NCI-H524 treated with DMSO at 0.1 percent for 48 hours (cell line): Measurements from ENCODE around the gene DCTN5.
"Not testable (repeated sequence)": the region's sequence is repeated elsewhere in the genome, so short reads cannot be mapped to it uniquely, and the experiment has no call there.

Experiments
- DNase-seq: peaks from one replicate; lab custom pipeline; 2025; lab: John Stamatoyannopoulos, UW

DCTN5 gene

DNA sequence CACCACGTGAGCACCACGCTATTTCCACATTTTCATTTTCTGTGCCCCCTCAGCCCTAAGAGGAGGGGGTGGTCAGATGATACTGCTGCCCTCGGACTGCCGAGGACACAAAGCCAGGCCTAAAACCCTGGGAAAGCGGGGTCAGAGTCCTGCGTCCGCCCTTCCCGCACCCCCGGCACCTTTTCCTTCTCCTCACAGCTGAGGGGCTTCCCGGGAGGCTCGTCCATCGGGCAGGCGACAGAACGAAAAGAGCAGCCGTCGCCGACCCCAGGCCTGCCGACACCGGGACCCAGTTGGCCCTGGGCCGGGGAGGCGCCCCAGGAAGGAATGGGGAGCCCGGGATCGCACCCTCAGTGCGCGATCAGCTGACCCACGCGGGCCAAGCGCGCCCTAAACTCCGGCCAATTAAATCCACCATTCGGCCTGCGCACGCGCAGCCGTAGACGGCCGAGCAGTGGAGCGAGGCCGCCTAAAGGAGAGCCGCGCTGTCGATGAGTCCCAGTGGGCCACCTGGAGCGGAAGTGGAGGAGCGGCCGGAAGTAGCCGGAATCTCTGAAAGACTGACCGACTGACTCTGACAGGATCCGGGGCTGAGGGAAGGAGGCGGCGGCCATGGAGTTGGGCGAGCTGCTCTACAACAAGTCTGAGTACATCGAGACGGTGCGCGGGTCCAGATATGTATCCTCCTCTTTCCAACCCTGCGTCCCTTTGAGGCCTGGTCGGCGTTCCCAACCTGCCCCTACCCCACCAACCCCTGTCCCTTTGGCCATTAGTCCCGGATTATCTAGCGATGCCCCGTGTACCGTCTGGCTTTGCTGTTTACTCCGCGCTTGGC, at the start of gene DCTN5, which contains the start of gene PALB2:
TSS of gene DCTN5 (plus strand) at position 536 of the 835 bp plus-strand sequence. CDS start at position 613, 77 bp downstream.
TSS of gene PALB2 (minus strand) at position 380 of the 835 bp plus-strand sequence. CDS start at position 227, 153 bp downstream.
- DNase-seq, result peak; percentile 69

DNA sequence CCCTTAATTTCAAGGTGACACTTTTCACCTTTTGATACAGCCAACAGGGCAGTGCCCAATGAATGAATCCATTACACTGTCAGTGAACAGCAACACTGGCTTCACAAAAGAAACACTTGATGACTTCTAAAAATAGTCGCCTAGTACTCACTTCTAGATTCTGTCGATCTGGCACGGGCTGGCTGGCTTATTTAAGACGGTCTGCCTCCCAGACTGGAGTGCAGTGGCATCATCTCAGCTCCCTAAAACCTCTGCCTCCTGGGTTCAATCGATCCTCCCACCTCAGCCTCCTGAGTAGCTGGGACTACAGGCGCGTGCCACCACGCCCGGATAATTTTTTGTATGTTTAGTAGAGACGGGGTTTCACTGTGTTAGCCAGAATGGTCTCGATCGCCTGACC, 47.1 kb upstream of the DCTN5 start:
- DNase-seq, result no peak

DNA sequence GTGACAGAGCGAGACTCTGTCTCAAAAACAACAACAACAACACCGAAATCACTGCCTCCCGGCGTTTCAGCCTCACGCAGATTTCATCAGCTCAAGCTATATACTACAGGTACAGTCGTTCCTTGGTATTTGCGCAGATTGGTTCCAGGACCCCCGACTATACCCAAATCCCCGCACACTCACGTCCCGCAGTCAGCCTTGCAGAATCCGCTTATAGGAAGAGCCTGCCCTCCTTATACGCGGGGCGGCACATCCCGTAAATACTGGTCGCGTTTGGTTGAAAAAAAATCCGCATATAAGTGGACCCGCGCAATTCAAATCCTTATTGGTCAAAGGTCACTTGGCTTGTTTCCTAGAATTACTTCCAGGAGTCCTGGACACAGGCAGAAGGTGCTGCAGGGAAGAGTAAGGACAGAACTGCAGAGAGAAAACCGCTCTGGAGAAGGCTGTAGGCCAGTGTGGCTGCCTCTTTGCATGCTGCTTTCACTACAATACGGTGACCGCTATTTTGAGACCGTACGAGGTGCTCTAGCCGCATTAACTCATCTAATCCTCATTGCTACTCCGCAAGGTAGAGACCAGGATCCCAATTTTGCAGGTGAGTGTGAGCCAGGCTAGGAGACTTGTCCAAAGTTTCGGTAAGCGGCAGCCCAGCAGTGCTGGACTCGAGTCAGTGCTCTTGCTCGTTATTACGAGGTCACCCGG, 45.9 kb upstream of the DCTN5 start:
- DNase-seq, result no peak

DNA sequence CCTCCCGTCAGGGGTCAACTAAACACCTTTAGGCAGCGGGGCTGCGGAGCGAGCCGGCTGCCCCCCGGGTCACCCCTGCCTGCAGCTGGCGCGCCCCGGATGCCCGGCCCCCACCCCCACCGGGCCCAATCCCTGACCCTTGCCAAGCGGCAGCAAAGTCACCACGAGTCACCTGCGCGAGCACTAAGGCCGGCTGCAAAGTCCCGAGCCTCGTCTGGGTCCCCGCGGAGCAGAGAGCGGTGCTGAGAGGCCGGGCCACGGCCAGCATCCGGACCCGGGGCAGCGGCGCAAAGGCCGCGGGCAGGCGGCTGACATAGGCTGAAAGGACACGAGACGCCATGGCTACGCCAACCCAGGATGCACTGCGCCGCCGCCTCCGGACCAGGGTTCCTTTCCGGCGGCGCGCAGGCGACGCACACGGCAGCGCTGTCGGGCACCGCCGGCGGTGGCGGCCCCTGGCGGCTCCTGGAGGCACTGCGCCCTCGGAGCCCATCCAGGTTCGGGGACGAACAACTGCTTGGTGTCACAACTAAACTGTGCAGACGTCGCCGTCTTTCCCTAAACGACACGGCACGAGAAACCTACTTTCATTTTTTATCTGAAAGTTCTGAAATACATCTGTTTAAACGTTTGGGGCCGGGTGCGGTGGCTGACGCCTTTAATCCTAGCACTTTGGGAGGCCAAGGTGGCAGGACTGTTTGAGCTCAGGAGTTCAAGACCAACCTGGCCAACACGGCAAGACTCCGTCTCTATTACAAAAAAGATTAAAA, 45.1 kb upstream of the DCTN5 start, which contains the start of gene NDUFAB1:
TSS of gene NDUFAB1 (minus strand) at position 366 of the 770 bp plus-strand sequence. CDS start at position 340, 26 bp downstream.
- DNase-seq, result peak; percentile 32

DNA sequence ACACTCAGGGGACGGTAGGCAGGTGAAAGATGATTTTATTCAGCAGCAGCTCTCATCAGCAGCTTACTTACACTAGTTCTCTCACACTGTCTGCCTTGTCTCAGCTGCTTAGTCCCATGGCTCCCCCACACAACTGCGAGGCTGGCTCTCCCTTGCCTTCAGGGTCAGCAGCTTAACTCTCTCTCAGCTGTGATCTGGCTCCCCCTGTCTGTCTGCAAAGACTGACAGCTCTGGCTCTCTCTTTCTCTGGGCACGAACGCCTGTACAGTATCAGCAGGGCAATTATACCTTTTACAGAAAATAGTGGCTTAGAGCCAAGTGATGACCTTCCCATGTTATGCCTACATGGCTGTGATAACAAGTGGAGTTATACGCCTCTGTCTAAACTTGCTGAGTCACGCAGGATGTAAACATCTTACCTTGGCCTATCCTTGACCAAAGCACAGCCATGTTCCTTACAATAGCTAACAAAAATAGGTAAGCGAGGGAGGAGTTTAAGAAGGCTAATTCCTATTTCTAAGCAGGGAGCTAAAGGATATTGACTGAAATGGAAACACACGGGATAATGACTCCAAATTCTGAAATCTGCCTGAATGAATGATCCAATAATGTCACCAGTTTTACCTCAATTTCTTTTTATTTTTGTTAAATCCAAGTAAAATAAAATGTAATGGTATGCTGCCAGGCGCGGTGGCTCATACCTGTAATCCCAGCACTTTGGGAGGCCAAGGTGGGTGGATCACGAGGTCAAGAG, 44.1 kb upstream of the DCTN5 start:
- peak; percentile 7 for DNase-seq

DNA sequence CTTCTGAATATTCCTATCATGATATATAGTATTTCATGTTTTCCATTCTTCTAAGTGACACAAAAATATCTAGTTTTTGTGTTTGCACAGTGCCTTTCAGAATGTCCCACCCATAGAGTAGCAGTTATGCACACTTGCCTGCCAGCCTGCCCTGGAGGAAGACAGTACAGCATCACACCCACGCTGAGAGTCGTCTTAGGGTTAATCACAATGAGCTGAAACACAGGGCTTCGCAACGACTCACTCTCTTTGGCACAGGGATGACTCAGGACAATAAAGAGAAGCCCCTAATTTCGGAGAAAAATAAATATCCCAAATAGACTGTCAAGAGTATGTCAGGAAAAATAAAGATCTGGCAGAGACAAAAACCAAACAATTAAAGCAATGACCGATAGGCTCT, 33.5 kb upstream of the DCTN5 start:
- no peak for DNase-seq

DNA sequence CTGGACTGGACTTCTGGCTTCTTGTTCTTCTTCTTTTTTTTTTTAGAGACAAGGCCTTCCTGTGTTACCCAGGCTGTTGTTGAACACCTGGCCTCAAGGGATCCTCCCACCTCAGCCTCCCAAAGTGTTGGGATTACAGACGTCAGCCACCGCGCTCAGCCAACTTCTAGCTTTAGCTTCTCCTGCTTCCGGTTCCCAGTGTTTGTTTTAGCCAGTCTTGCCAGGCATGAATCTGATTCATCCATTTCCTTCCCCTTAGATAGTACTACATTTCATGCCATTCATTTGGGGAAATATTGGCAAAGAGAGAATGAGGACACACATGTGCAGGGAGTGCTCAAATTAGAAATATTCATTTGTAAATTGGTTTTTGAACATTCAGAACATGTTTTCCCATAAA, 33.1 kb upstream of the DCTN5 start:
- no peak for DNase-seq

DNA sequence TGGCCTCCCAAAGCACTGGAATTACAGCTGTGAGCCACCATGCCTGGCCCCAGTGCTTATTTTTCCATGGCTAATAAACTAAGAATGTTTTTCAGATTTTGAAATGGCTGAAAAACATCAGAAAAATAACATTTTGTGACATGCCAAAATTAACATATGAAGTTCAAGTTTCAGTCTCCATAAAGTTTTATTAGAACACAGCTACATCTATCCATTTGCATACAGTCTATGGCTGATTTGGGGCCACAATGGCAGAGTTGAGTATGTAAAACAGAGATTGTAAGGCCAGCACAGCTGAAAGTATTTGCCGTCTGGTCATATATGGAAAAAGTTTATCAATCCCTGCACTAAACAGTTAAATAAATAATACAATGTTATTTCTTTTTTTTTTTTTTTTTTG, 31.3 kb upstream of the DCTN5 start:
- DNase-seq, result no peak

DNA sequence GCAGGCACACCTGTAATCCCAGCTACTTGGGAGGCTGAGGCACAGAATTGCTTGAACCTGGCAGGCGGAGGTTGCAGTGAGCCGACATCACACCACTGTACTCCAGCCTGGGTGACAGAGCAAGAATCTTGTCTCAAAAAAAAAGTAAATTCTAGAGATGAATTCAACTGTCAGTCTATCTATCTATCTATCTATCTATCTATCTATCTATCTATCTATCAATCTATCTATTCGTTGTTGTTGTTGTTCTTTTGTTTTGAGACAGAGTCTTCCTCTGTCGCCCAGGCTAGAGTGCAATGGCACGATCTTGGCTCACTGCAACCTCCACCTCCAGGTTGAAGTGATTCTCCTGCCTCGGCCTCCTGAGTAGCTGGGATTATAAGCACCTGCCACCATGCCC, 30.4 kb upstream of the DCTN5 start:
- DNase-seq, result not testable (repeated sequence)

DNA sequence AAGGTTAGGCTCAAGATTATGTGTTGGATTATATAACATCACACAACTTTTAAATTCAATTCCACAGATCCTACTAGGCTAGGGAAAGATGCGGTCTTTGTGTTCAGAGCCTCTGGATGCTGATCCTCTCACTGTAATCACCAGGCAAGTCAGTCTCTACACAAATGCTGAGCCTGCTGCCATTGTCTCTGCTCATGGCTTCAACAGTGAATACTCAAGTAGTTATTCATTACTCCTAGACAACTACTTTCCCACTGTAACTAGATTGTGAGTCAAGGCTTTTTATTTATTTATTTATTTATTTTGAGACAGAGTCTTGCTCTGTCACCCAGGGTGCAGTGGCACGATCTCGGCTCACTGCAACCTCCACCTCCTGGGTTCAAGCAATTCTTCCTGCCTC, 29.3 kb upstream of the DCTN5 start:
- DNase-seq, result no peak

DNA sequence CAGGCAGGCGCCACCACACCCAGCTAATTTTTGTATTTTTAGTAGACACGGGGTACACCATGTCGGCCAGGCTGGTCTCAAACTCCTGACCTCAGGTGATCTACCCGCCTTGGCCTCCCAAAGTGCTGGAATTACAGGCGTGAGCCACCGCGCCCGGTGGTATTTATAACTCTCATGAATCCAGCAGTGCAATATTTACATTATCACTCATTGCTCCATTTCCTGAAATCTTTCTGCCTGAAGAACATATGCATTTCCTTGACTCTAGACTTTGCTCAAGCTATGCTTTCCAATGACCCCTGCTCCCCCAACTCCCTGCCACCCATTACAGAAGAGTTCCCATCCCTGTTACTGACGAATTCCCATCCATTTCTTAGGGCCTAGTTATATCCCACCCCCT, 25.5 kb upstream of the DCTN5 start:
- no peak for DNase-seq

DNA sequence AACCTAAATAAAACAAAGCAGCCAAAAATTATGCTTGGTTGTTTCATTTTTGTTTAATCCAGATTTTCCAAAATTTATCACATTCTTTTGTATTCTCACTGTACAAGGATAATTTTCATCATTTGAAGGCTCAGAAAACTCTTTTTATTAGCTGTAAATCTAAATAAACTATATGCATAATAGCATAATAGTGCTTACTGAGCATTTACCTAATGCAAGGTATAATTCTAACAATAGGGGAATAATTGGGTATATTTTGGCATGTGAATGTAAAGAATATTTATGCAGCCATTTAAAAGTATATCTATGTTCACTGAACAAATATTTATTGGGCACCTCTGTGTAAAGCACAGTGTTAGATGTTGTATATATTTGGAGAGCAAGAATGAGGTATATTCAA, 17.2 kb upstream of the DCTN5 start:
- DNase-seq, result no peak

DNA sequence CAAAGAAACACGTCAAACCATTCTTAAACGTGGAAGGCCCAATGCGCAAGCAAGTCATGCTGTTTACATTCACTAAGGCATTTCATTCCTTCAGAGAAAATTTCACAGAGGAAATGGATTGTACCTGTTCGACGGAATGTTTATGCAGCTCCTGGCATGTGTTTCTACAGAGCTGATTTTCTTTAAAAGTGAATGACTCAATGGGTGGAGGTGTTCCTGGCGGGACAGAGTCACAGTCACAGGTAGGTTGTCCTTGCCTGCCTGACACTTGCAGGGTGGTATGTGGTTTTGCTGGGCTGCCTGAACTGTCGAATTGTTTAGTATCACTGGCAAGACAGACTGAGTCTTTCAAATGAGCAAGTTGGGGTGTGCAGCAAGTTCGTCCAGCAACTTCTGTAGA, 11.8 kb upstream of the DCTN5 start:
- no peak for DNase-seq

DNA sequence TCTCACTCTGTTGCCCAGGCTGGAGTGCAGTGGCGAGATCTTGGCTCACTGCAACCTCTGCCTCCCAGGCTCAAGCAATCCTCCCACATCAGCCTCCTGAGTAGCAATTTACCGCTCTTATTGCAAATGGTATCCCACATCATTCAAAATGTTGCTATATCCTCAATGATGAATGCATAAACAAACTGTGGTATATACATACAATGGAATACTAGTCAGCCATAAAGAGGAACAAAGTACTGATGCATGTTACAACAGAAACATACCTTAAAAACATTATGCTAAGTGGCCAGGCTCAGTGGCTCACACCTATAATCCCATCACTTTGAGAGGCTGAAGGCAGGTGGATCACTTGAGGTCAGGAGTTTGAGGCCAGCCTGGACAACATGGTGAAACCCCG, 9.4 kb upstream of the DCTN5 start:
- not testable (repeated sequence) for DNase-seq

DNA sequence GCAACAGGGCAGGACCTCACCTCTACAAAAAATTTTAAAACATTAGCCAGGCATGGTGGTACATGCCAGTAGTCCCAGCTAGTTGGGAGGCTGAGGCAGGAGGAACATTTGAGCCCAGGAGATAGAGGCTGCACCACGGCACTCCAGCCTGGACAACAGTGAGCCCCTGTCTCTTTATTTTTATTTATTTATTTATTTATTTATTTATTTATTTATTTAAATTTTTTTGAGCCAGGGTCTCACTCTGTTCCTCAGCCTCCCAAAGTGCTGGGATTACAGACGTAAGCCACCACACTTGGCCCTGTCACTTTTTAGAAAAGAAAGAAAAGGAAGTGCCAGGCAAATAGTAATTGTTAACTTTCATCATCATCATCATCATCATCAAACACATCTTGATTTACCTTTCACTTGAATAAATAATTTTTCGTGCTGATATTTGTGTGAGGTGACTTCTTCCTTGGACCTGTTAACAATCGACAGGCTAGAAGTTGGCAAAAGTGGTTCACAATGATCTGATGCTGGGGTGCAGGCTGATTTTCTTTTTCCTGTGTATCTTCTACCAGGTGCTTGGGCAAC, 6.7 kb upstream of the DCTN5 start:
- DNase-seq, result no peak

DNA sequence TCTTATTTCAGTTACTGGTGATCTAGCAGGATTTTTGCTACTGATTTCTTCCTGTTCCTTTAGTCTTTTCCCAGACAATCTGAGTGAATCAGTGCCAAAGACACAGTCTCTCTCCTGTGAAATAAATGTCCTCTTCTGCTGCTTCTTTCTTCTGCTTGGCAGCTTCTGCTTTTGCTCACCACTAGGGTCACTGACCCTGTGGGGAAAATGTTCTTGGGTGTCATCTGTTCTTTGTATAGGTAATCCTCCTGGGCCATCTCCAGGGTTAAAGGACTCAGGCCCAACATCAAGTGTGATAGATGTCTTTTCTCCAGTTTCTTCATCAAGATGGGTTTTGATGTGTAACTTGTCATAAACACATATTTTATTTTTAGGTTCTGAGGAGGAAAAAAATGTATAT, 5.3 kb upstream of the DCTN5 start:
- no peak for DNase-seq

DNA sequence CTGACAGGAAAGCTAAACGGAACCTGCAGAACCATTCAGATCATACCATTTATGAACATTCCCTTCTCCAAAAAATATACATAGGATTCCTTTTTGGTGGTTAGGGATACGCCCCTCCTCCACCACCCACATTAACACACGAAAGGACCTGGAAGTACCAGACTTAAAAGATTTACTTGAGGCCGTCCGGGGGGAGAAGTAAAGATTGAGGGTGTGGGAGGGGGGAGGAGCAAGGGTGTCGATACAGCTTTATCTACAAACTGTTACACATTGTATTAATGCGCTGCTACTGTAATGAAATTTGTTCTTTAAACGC, 693 bp upstream of the DCTN5 start:
- DNase-seq, result no peak

DNA sequence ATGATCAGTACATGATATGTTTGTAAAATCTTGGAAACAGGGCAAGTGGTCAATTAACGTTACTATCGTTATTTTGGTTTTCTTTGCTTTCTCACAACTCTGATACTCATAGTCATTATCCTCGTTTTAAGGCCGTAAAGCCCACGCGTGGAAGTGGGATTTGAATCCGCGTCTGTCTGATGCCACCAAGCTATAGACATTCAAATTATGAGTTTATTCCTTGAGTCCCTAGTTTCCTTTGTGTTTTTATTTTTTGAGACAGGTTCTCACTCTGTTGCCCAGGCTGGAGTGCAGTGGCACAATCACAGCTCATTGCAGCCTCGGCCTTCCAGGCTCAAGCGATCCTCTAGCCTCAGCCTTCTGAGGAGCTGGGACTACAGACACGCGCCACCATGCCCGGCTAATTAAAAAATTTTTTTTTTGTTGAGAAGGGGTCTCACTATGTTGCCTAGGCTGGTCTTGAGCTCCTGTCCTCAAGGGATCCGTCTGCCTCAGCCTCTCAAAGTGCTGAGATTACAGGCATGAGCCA, 1.0 kb downstream of the DCTN5 start:
- DNase-seq, result no peak

DNA sequence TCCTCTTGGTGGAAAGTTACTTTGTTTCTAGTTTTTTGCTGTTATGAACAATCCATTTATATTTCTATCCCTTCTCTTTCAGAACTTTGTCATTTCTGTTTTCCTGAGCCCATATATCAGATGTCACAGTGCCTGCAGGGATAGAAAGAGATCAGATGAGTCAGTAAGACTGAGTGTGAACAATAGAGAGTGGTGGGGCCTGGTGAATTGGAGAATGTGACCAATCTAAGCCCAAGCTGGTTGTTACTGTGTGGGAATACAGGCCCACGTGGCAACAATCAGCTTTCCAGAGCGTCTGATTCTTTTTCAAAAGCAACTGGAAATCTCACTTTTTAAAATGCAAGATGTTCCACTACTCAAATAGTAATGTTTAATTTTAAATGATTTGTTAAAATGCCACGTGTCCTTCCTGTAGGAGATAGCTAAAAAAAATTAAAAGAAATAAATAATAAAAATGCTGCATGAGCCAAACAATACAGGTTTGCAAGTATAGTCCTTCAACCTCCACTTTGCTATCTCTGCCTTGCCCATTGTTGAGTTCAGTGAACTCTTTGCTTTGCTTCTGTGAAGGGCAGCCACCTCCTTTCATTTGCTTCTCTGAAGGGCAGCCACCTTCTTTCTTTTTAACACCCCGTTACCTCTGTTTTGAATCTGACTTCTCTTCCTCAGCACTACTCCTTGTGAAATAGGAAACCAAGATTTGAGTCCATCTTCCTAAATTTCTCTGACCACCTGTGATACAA, 9.6 kb downstream of the DCTN5 start:
- DNase-seq, result no peak

DNA sequence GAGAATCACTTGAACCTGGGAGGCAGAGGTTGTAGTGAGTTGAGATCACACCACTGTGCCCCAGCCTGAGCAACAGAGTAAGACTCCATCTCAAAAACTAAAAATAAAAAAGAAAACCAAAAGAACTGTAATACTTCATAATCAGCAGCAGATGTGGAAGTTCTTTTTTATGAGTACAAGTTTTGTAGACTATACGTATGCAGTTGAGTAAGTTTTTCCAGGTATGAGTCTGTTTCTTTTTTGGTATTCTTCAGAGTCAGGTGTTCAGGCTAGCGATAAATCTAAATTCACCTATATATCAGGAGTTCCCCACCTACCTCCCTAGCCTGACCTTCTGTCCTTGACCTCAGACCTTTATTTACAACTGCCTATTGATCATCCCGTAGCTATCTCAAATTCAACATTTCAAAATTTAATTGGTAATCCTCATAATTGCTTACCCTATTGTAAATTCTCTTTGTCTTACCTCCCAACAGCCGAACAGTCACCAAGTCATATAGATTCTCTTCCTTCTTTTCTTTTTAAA, 10.7 kb downstream of the DCTN5 start:
- no peak for DNase-seq
